MCF 10A (cell line): ENCODE results near the gene SMYD1. TPM values are rescaled to one million over a fixed set of nuclear protein-coding genes. Genes with fewer than 3 reads are reported as not detected.

Experiments
- BruUV-seq: library from RNA; stranded (reverse); fragments of 400-500 nt; replicated peaks from 2 replicates; lab custom pipeline; 2021; lab: Mats Ljungman, UMichigan
- CTCF ChIA-PET: fragments of 300-600 bp; sonication (Branson Sonifier 250); formaldehyde crosslinking; extraction: SDS; loops from one replicate; lab custom pipeline; 2021; ENCODE audit warnings: antibody characterized with exemption, inconsistent platforms; lab: Yijun Ruan, JAX
- POLR2A ChIA-PET: fragments of 300-600, 350-650 bp; sonication (Branson Sonifier 250); formaldehyde crosslinking; extraction: SDS; loops from one replicate; lab custom pipeline; 2020; ENCODE audit warnings: antibody characterized with exemption, inconsistent platforms; lab: Yijun Ruan, JAX
- DNase-seq: peaks from one replicate; pipeline ENCODE4 v3.0.0-alpha.2; 2018; ENCODE audit not compliant: unreplicated experiment
- H3K27ac Mint-ChIP-seq: one replicate; pipeline ENCODE4 v1.8.0; 2022; ENCODE audit warnings: mild to moderate bottlenecking, low read depth, mixed read lengths; ENCODE audit not compliant: unreplicated experiment
- H3K27me3 Mint-ChIP-seq: one replicate; pipeline ENCODE4 v1.8.0; 2022; ENCODE audit warnings: mixed read lengths; ENCODE audit not compliant: insufficient read depth, unreplicated experiment
- H3K36me3 Mint-ChIP-seq: one replicate; pipeline ENCODE4 v1.8.0; 2022; ENCODE audit warnings: mild to moderate bottlenecking, moderate library complexity, mixed read lengths; ENCODE audit not compliant: insufficient read depth, unreplicated experiment
- H3K4me1 Mint-ChIP-seq: one replicate; pipeline ENCODE4 v1.8.0; 2022; ENCODE audit warnings: mixed read lengths; ENCODE audit not compliant: insufficient read depth, unreplicated experiment
- H3K4me3 Mint-ChIP-seq: one replicate; pipeline ENCODE4 v1.8.0; 2022; ENCODE audit warnings: mild to moderate bottlenecking, moderate library complexity, mixed read lengths; ENCODE audit not compliant: unreplicated experiment
- H3K9me3 Mint-ChIP-seq: one replicate; pipeline ENCODE4 v1.8.0; 2022; ENCODE audit warnings: mixed read lengths; ENCODE audit not compliant: unreplicated experiment
- CTCF ChIP-seq: fragments of 200-600 bp; IDR thresholded peaks from one replicate; pipeline ENCODE4 v1.8.0; 2022; ENCODE audit warnings: antibody characterized with exemption, mild to moderate bottlenecking; ENCODE audit not compliant: unreplicated experiment
- intact Hi-C: fragments of 100-400 bp; cut with micrococcal nuclease; formaldehyde crosslinking; loops from 2 replicates; pipeline ENCODE4 v1.14.1; 2022
- total RNA-seq: library from RNA; stranded (reverse); gene quantifications from 2 replicates; pipeline ENCODE4 v1.2.3, GENCODE V29; 2022

SMYD1 gene
- total RNA-seq, 1 experiment from 2014 or later: not detected

GRCh38 chr2:88022669-88022921 lies 45.0 kb upstream of the SMYD1 start:
- ChIA-PET CTCF (interaction anchor here (1.3 kb wide), 1 partner anchor 9 kb away, joined by 7 read pairs; no protein-coding TSS in a partner anchor), POLR2A (no interaction called here)
- Mint-ChIP-seq H3K36me3 (peaks cover 17% of the 10 kb centered on the region), H3K9me3 (no peaks in the 10 kb centered on the region), H3K27me3 (no peaks in the 10 kb centered on the region), H3K27ac (no peak overlapping the region), H3K4me3 (no peak overlapping the region), H3K4me1 (peaks cover 3% of the 10 kb centered on the region)
- TF ChIP-seq CTCF: no peak
- intact Hi-C loops: no loop called here
- no TSS peak for BruUV-seq
- DNase-seq: no peak

GRCh38 chr2:88024509-88024908 lies 43.1 kb upstream of the SMYD1 start:
- no peak overlapping the region for H3K4me3 Mint-ChIP-seq
- TF ChIP-seq CTCF: no peak
- POLR2A ChIA-PET: interaction anchor here (0.7 kb wide), 1 partner anchor 16 kb away, joined by 4 read pairs; no protein-coding TSS in a partner anchor
- H3K27me3 Mint-ChIP-seq: no peaks in the 10 kb centered on the region
- intact Hi-C loops: no loop called here
- H3K36me3 Mint-ChIP-seq: peaks cover 36% of the 10 kb centered on the region
- BruUV-seq: no TSS peak
- DNase-seq: no peak
- no peaks in the 10 kb centered on the region for H3K4me1 Mint-ChIP-seq
- CTCF ChIA-PET: interaction anchor here (0.6 to 0.8 kb wide), 3 partner anchors 23 to 135 kb away, joined by 3 to 5 read pairs (median 3); no protein-coding TSS in a partner anchor
- no peak overlapping the region for H3K27ac Mint-ChIP-seq
- no peaks in the 10 kb centered on the region for H3K9me3 Mint-ChIP-seq

- Mint-ChIP-seq H3K4me3 (no peak overlapping the region), H3K36me3 (peaks cover 67% of the 10 kb centered on the region), H3K27ac (no peak overlapping the region), H3K27me3 (no peaks in the 10 kb centered on the region), H3K9me3 (no peaks in the 10 kb centered on the region), H3K4me1 (no peaks in the 10 kb centered on the region)
- POLR2A ChIA-PET: interaction anchor here (0.6 to 1.1 kb wide), 3 partner anchors 10 to 157 kb away, joined by 3 to 5 read pairs (median 5); no protein-coding TSS in a partner anchor
- TSS peak; percentile 68 for BruUV-seq
- CTCF ChIA-PET: interaction anchor here (0.6 to 0.9 kb wide), 3 partner anchors 27 to 160 kb away, joined by 3 to 5 read pairs (median 4); no protein-coding TSS in a partner anchor
- no peak for TF ChIP-seq CTCF
- DNase-seq: no peak
- intact Hi-C loops: no loop called here
Observed at GRCh38 chr2:88027697-88028389, 39.8 kb upstream of the SMYD1 start.

GRCh38 chr2:88028931-88029330 lies 38.7 kb upstream of the SMYD1 start:
- H3K4me3 Mint-ChIP-seq: no peak overlapping the region
- H3K36me3 Mint-ChIP-seq: peaks cover 70% of the 10 kb centered on the region
- no peak for DNase-seq
- H3K27me3 Mint-ChIP-seq: no peaks in the 10 kb centered on the region
- ChIA-PET CTCF (interaction anchor here (0.9 kb wide), 1 partner anchor 158 kb away, joined by 4 read pairs; no protein-coding TSS in a partner anchor), POLR2A (no interaction called here)
- no peaks in the 10 kb centered on the region for H3K4me1 Mint-ChIP-seq
- no peak overlapping the region for H3K27ac Mint-ChIP-seq
- no peak for TF ChIP-seq CTCF
- BruUV-seq: no TSS peak
- intact Hi-C loops: no loop called here
- H3K9me3 Mint-ChIP-seq: no peaks in the 10 kb centered on the region
